PC-3 (cell line): ENCODE data around the gene PRM1. TPM values are rescaled to one million over a fixed set of nuclear protein-coding genes. Genes with fewer than 3 reads are reported as not detected.

Source experiments
- ATAC-seq: fragments of 200-7000 bp; cut with Tn5 transposase; 2 replicates; pipeline ENCODE4 v1.9.1; 2020; ENCODE audit warnings: mild to moderate bottlenecking, moderate library complexity
- BruUV-seq: library from RNA; stranded (reverse); fragments of 400-500 nt; replicated peaks from 2 replicates; lab custom pipeline; 2021; lab: Mats Ljungman, UMichigan
- CTCF ChIA-PET: fragments of 300-600 bp; sonication (Branson Sonifier 250); formaldehyde crosslinking; loops from one replicate; lab custom pipeline; 2022; ENCODE audit warnings: antibody characterized with exemption; lab: Charles Lee
- POLR2A ChIA-PET: fragments of 300-600 bp; sonication (Branson Sonifier 250); formaldehyde crosslinking; loops from one replicate; lab custom pipeline; 2022; ENCODE audit warnings: antibody characterized with exemption; ENCODE audit not compliant: unreplicated experiment; lab: Charles Lee
- DNase-seq: peaks from one replicate; pipeline ENCODE4 v3.0.0-alpha.2; 2015
- H2AFZ ChIP-seq: fragments of 300-600 bp; sonication (generic); 2 replicates; pipeline ENCODE4 v1.6.0; 2016; ENCODE audit warnings: antibody characterized with exemption, low read length
- H3F3A ChIP-seq: fragments of 300-600 bp; sonication (generic); one replicate; pipeline ENCODE4 v1.6.0; 2017; ENCODE audit warnings: antibody characterized with exemption, low read length, control low read depth, mild to moderate bottlenecking; ENCODE audit not compliant: unreplicated experiment
- H3K27ac ChIP-seq: fragments of 300-600 bp; sonication (generic); 2 replicates; pipeline ENCODE4 v1.5.1; 2016; ENCODE audit warnings: mild to moderate bottlenecking, low read length
- H3K27me3 ChIP-seq: fragments of 300-600 bp; sonication (generic); 2 replicates; pipeline ENCODE4 v1.6.1; 2016; ENCODE audit warnings: low read length, mixed read lengths
- H3K36me3 ChIP-seq: fragments of 300-600 bp; sonication (generic); 2 replicates; pipeline ENCODE4 v1.6.1; 2016; ENCODE audit warnings: low read depth, mixed run types, low read length, mixed read lengths
- H3K4me1 ChIP-seq: fragments of 300-600 bp; sonication (generic); 2 replicates; pipeline ENCODE4 v1.5.1; 2016; ENCODE audit warnings: low read length; ENCODE audit not compliant: insufficient read depth
- H3K4me2 ChIP-seq: fragments of 300-600 bp; sonication (generic); 2 replicates; pipeline ENCODE4 v1.6.0; 2016; ENCODE audit warnings: low read length
- H3K4me3 ChIP-seq: fragments of 300-600 bp; sonication (generic); 2 replicates; pipeline ENCODE4 v1.5.1; 2016; ENCODE audit warnings: mild to moderate bottlenecking, low read length, mixed read lengths
- H3K79me2 ChIP-seq: fragments of 300-600 bp; sonication (generic); 2 replicates; pipeline ENCODE4 v1.6.1; 2017; ENCODE audit warnings: low read length, mixed read lengths
- H3K9ac ChIP-seq: fragments of 300-600 bp; sonication (generic); 2 replicates; pipeline ENCODE4 v1.6.0; 2016; ENCODE audit warnings: mild to moderate bottlenecking, low read length
- H3K9me2 ChIP-seq: fragments of 300-600 bp; sonication (generic); replicated peaks from 2 replicates; pipeline ENCODE4 v1.6.1; 2016; ENCODE audit warnings: mixed run types, low read length, mixed read lengths
- H3K9me3 ChIP-seq: fragments of 300-600 bp; sonication (generic); 2 replicates; pipeline ENCODE4 v1.6.1; 2016; ENCODE audit warnings: low read length, mixed read lengths
- H4K20me1 ChIP-seq: fragments of 300-600 bp; sonication (generic); 2 replicates; pipeline ENCODE4 v1.6.1; 2016; ENCODE audit warnings: low read length, mixed read lengths
- EZH2 ChIP-seq: fragments of 300-600 bp; sonication (generic); IDR thresholded peaks from one replicate; pipeline ENCODE4 v1.6.1; 2017; ENCODE audit warnings: antibody characterized with exemption, mild to moderate bottlenecking, low read length; ENCODE audit not compliant: unreplicated experiment
- EZH2phosphoT487 ChIP-seq: fragments of 300-600 bp; sonication (generic); IDR thresholded peaks from 2 replicates; pipeline ENCODE4 v1.6.1; 2018; ENCODE audit warnings: mild to moderate bottlenecking, antibody characterized with exemption, low read length, borderline replicate concordance
- intact Hi-C: fragments of 100-400 bp; cut with micrococcal nuclease; formaldehyde crosslinking; loops from 2 replicates; pipeline ENCODE4 v1.9.0; 2023
- total RNA-seq: library from RNA; depleted of rRNA; stranded (reverse); fragments of >200 nt; gene quantifications from 2 replicates; pipeline ENCODE4 v1.2.3, GENCODE V29; 2014
- TF ChIP-seq, protein P1 (sequence below): fragments of 300-600 bp; sonication (generic); conservative IDR thresholded peaks from 2 replicates; pipeline ENCODE4 v1.5.1; 2017; ENCODE audit warnings: antibody characterized with exemption, low read depth, mild to moderate bottlenecking, low read length

PRM1 gene
- total RNA-seq, 1 experiment from 2014 or later, result not detected

DNA sequence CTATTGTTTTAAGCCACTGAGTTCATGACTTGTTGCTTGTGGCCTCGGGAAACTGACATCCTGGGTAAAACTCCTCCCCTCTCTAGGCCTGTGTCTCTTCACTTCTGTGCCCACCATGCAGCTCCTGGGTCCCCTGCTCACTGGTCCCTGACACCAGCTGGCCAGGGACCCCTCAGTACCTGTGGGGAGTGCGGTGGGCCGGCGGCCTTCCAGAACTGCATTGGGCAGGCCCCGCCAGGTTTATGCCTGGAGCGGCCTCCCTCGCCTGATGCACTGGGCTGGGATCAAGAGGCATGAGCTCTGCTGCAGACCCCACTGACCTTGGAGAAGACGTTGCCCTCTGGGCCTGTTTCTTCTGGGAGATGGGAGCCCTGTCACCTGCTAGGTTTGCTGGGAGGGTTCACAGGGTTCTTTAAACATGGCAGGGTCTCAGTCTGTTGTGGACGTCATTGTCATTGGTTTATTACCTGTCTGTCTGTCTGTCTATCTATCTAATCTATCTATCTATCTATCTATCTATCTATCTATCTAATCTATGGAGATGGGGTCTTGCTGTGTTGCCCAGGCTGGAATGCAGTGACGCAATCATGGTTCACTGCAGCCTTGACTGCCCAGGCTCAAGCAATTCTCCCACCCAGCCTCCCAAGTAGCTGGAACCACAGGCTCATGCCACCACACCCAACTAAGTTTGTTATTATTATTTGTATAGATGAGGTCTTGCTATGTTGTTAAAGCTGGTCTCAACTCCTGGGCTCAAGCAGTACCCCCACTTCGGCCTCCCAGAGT is 42.6 kb upstream of the PRM1 start:
- no peaks in the 10 kb centered on the region for H3K9me2 ChIP-seq
- POLR2A ChIA-PET, result no interaction called here
- no peak for TF ChIP-seq EZH2phosphoT487
- TF ChIP-seq, protein P1, sequence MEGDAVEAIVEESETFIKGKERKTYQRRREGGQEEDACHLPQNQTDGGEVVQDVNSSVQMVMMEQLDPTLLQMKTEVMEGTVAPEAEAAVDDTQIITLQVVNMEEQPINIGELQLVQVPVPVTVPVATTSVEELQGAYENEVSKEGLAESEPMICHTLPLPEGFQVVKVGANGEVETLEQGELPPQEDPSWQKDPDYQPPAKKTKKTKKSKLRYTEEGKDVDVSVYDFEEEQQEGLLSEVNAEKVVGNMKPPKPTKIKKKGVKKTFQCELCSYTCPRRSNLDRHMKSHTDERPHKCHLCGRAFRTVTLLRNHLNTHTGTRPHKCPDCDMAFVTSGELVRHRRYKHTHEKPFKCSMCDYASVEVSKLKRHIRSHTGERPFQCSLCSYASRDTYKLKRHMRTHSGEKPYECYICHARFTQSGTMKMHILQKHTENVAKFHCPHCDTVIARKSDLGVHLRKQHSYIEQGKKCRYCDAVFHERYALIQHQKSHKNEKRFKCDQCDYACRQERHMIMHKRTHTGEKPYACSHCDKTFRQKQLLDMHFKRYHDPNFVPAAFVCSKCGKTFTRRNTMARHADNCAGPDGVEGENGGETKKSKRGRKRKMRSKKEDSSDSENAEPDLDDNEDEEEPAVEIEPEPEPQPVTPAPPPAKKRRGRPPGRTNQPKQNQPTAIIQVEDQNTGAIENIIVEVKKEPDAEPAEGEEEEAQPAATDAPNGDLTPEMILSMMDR, result no peak
- TF ChIP-seq EZH2, result no peak
- H4K20me1 ChIP-seq, result no peaks in the 10 kb centered on the region
- intact Hi-C loops, result no loop called here
- no peak overlapping the region for H2AFZ ChIP-seq
- H3K27me3 ChIP-seq, result no peaks in the 10 kb centered on the region
- H3K27ac ChIP-seq, result no peak overlapping the region
- peaks cover 9% of the 10 kb centered on the region for H3K4me1 ChIP-seq
- BruUV-seq, result no TSS peak
- no peaks in the 10 kb centered on the region for H3K9me3 ChIP-seq
- no peak overlapping the region for H3K4me3 ChIP-seq
- no peaks in the 10 kb centered on the region for H3K36me3 ChIP-seq
- no peak overlapping the region for H3K9ac ChIP-seq
- no peaks in the 10 kb centered on the region for H3K79me2 ChIP-seq
- ATAC-seq (no peak), DNase-seq (no peak)
- no peak overlapping the region for H3K4me2 ChIP-seq
- H3F3A ChIP-seq, result no peaks in the 10 kb centered on the region
- CTCF ChIA-PET, result no interaction called here

DNA sequence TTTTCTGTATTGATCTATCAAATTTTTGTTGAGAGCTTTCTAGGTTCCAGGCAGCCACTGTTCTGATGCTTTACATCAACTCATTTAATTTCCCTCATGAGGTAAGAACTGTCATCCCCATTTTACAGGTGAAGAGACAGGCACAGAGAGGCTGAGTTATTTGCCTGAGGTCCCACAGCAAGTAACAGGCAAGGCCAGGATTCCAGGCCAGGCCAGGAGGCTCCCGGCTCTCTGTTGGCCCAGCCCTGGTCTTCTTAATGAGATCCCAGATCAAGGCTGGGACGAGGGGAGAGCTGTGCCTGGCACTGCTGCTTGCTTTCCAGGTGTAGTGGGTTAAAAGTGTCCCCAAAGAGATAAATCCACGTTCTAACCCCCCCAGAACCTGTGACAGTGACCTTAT is 41.7 kb upstream of the PRM1 start:
- H3K4me1 ChIP-seq, result no peaks in the 10 kb centered on the region
- DNase-seq (no peak), ATAC-seq (no peak)
- TF ChIP-seq EZH2, result no peak
- TF ChIP-seq, protein P1, result no peak
- no peak for TF ChIP-seq EZH2phosphoT487
- H3K4me3 ChIP-seq, result no peak overlapping the region
- H3K9ac ChIP-seq, result no peak overlapping the region
- intact Hi-C loops, result no loop called here
- H2AFZ ChIP-seq, result no peak overlapping the region
- no peaks in the 10 kb centered on the region for H4K20me1 ChIP-seq
- no peaks in the 10 kb centered on the region for H3K36me3 ChIP-seq
- H3K79me2 ChIP-seq, result no peaks in the 10 kb centered on the region
- POLR2A ChIA-PET, result no interaction called here
- H3K9me2 ChIP-seq, result no peaks in the 10 kb centered on the region
- H3F3A ChIP-seq, result no peaks in the 10 kb centered on the region
- no peak overlapping the region for H3K4me2 ChIP-seq
- H3K27ac ChIP-seq, result no peak overlapping the region
- CTCF ChIA-PET, result no interaction called here
- no TSS peak for BruUV-seq
- no peaks in the 10 kb centered on the region for H3K9me3 ChIP-seq
- no peaks in the 10 kb centered on the region for H3K27me3 ChIP-seq

DNA sequence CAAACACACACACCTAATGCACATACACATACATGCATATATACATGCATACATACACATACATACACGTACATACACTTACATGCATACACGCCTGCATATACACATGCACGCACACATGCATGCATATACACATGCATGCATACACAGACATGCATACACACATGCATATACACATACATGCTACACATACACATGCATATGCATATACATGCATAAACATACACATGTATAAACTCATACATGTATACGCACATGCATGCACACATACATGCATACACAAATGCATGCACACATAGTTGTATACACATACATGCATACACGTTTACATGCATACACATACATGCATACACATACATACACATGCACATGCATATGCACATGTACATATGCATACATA is 40.5 kb upstream of the PRM1 start:
- intact Hi-C loops, result no loop called here

More for the DNA sequence above, 40.5 kb upstream of the PRM1 start:
- Histone ChIP-seq H3K9me3 (no peaks in the 10 kb centered on the region), H3K9ac (no peak overlapping the region), H3K4me3 (no peak overlapping the region), H3K27ac (no peak overlapping the region), H3F3A (no peaks in the 10 kb centered on the region), H3K36me3 (no peaks in the 10 kb centered on the region), H4K20me1 (no peaks in the 10 kb centered on the region), H3K79me2 (no peaks in the 10 kb centered on the region), H3K9me2 (no peaks in the 10 kb centered on the region), H3K4me1 (no peaks in the 10 kb centered on the region), H3K4me2 (no peak overlapping the region), H2AFZ (no peak overlapping the region), H3K27me3 (no peaks in the 10 kb centered on the region)
- ChIA-PET POLR2A (no interaction called here), CTCF (no interaction called here)
- no TSS peak for BruUV-seq
- ATAC-seq (no peak), DNase-seq (no peak)
- TF ChIP-seq EZH2phosphoT487 (no peak), EZH2 (no peak)
- TF ChIP-seq, protein P1, result no peak
